GM12878 (cell line): Measurements from ENCODE around the gene IDI1. TPM values are rescaled to one million over a fixed set of nuclear protein-coding genes. Genes with fewer than 3 reads are reported as not detected.

ENCODE experiments used
- ATAC-seq: fragments of 200-7000 bp; cut with Tn5 transposase; 3 replicates; pipeline ENCODE4 v1.9.1; 2020; ENCODE audit warnings: mild to moderate bottlenecking, moderate library complexity
- BruUV-seq: library from RNA; stranded (reverse); fragments of 400-500 nt; replicated peaks from 2 replicates; lab custom pipeline; 2021; lab: Mats Ljungman, UMichigan
- CTCF ChIA-PET: fragments of 300-600 bp; sonication (Branson Sonifier 250); formaldehyde crosslinking; extraction: SDS; loops from one replicate; lab custom pipeline; 2021; ENCODE audit warnings: inconsistent platforms; lab: Yijun Ruan, JAX
- POLR2A ChIA-PET: fragments of 350-600 bp; formaldehyde crosslinking; extraction: SDS; loops from one replicate; lab custom pipeline; 2021; ENCODE audit warnings: inconsistent platforms; lab: Charles Lee
- RAD21 ChIA-PET: fragments of 300-600 bp; sonication (Branson Sonifier 250); formaldehyde crosslinking; loops from one replicate; lab custom pipeline; 2023; ENCODE audit warnings: antibody characterized with exemption; ENCODE audit not compliant: unreplicated experiment; lab: Charles Lee
- SMC1A ChIA-PET: fragments of 300-600 bp; sonication (Branson Sonifier 250); formaldehyde crosslinking; loops from one replicate; lab custom pipeline; 2023; ENCODE audit not compliant: unreplicated experiment, uncharacterized antibody; lab: Charles Lee
- DNase-seq: peaks from one replicate; pipeline ENCODE4 v3.0.0-alpha.2; 2011; ENCODE audit warnings: low read depth, low spot score
- FAIRE-seq: peaks from 3 replicates; lab custom pipeline; 2011; peaks lifted over from hg19 to GRCh38; lab: Jason Lieb, UNC
- H2AFZ ChIP-seq: 2 replicates; pipeline ENCODE4 v1.6.0; 2011; ENCODE audit warnings: low read depth, low read length, control low read depth; ENCODE audit not compliant: control insufficient read depth
- H3K27ac ChIP-seq: 2 replicates; pipeline ENCODE4 v1.5.1; 2011; ENCODE audit warnings: control low read depth; ENCODE audit not compliant: control insufficient read depth, insufficient read depth
- H3K27me3 ChIP-seq, 2 experiments: replicated peaks in 1 of 2; 2 replicates each; pipeline versions ENCODE4 v1.6.0 to v1.6.1; 2011; ENCODE audit warnings: low read length in 1 of 2; ENCODE audit not compliant: control insufficient read depth in 2 of 2, insufficient read depth in 2 of 2
- H3K36me3 ChIP-seq, 2 experiments: 2 replicates each; pipeline ENCODE4 v1.5.1; 2011; ENCODE audit warnings: low read length in 1 of 2; ENCODE audit not compliant: control insufficient read depth in 2 of 2, insufficient read depth in 2 of 2
- H3K4me1 ChIP-seq: 2 replicates; pipeline ENCODE4 v1.6.1; 2011; ENCODE audit warnings: mild to moderate bottlenecking, low read length, moderate library complexity, mixed read lengths; ENCODE audit not compliant: control insufficient read depth, insufficient read depth
- H3K4me2 ChIP-seq: 2 replicates; pipeline ENCODE4 v1.6.0; 2011; ENCODE audit warnings: control low read depth; ENCODE audit not compliant: control insufficient read depth, insufficient read depth
- H3K4me3 ChIP-seq: fragments of 200-600 bp; sonication (generic); 2 replicates; pipeline ENCODE4 v1.5.1; 2016
- H3K79me2 ChIP-seq: 2 replicates; pipeline ENCODE4 v1.6.0; 2011; ENCODE audit warnings: low read length; ENCODE audit not compliant: control insufficient read depth, insufficient read depth
- H3K9ac ChIP-seq: 2 replicates; pipeline ENCODE4 v1.8.0; 2011; ENCODE audit warnings: low read length, control low read depth, mixed read lengths; ENCODE audit not compliant: control insufficient read depth, insufficient read depth
- H3K9me3 ChIP-seq: replicated peaks from 3 replicates; pipeline ENCODE4 v1.5.1; 2011; ENCODE audit warnings: mild to moderate bottlenecking, low read length; ENCODE audit not compliant: control insufficient read depth, insufficient read depth
- H4K20me1 ChIP-seq: 2 replicates; pipeline ENCODE4 v1.6.0; 2011; ENCODE audit not compliant: control insufficient read depth, insufficient read depth
- ATF7 ChIP-seq: fragments of 450-650 bp; IDR thresholded peaks from 2 replicates; pipeline ENCODE4 v1.6.1; 2016; ENCODE audit warnings: low read depth, mild to moderate bottlenecking
- BHLHE40 ChIP-seq, 2 experiments: fragments of 450-650 bp in 1 of 2; IDR thresholded peaks; 2 replicates each; pipeline ENCODE4 v1.6.1; 2011 to 2017; ENCODE audit warnings: low read depth in 2 of 2, borderline replicate concordance in 1 of 2, improper control_type of control experiment in 1 of 2, low read length in 1 of 2, mild to moderate bottlenecking in 1 of 2
- CBX5 ChIP-seq: sonication (generic); IDR thresholded peaks from 2 replicates; pipeline ENCODE4 v1.6.1; 2016; ENCODE audit warnings: low read depth, moderate library complexity, mild to moderate bottlenecking, inconsistent platforms
- EGR1 ChIP-seq, 2 experiments: IDR thresholded peaks; 1 replicate in 1 of 2; 2 replicates in 1 of 2; pipeline ENCODE4 v1.6.1; 2011 to 2012; ENCODE audit warnings: low read depth in 2 of 2, low read length in 2 of 2, borderline replicate concordance in 1 of 2, mild to moderate bottlenecking in 1 of 2, moderate library complexity in 1 of 2
- HDAC2 ChIP-seq: fragments of 200-600 bp; sonication (generic); IDR thresholded peaks from 2 replicates; pipeline ENCODE4 v1.6.1; 2017
- NFXL1 ChIP-seq: fragments of 450-650 bp; IDR thresholded peaks from 2 replicates; pipeline ENCODE4 v1.6.1; 2017; ENCODE audit warnings: antibody characterized with exemption, mild to moderate bottlenecking, borderline replicate concordance
- RAD51 ChIP-seq: fragments of 450-650 bp; IDR thresholded peaks from 2 replicates; pipeline ENCODE4 v1.6.1; 2016; ENCODE audit warnings: moderate library complexity, mild to moderate bottlenecking, inconsistent platforms
- RELA ChIP-seq: fragments of 450-650 bp; IDR thresholded peaks from 2 replicates; pipeline ENCODE4 v1.8.0; 2014; ENCODE audit warnings: borderline replicate concordance; ENCODE audit not compliant: partially characterized antibody
- REST ChIP-seq: IDR thresholded peaks from 2 replicates; pipeline ENCODE4 v1.6.1; 2012; ENCODE audit warnings: mild to moderate bottlenecking, low read depth, low read length
- SKIL ChIP-seq: fragments of 450-650 bp; IDR thresholded peaks from 2 replicates; pipeline ENCODE4 v1.6.1; 2017; ENCODE audit warnings: mild to moderate bottlenecking, low read depth, inconsistent platforms; ENCODE audit not compliant: poor library complexity, severe bottlenecking
- SUPT20H ChIP-seq: IDR thresholded peaks from 2 replicates; pipeline ENCODE4 v1.6.1; 2011; ENCODE audit warnings: low read depth, mild to moderate bottlenecking, low read length, moderate library complexity, borderline replicate concordance; ENCODE audit not compliant: control insufficient read depth
- ZZZ3 ChIP-seq: IDR thresholded peaks from 2 replicates; pipeline ENCODE4 v1.6.1; 2011; ENCODE audit warnings: low read depth; ENCODE audit not compliant: control insufficient read depth, insufficient read length
- WGBS: methylation state at CpG from one replicate; pipeline ENCODE4 v1.1.6; 2016; ENCODE audit warnings: low lambda C conversion rate; ENCODE audit not compliant: insufficient replicate concordance, insufficient coverage; ENCODE audit errors: missing lambda C conversion rate; 5-methylcytosine and 5-hydroxymethylcytosine counted together
- in situ Hi-C: fragments of 300-500 bp; cut with MboI; formaldehyde crosslinking; loops from 9 replicates; pipeline ENCODE4 v1.14.3; 2018; ENCODE audit warnings: mixed read lengths
- intact Hi-C: fragments of 100-400 bp; cut with micrococcal nuclease; formaldehyde crosslinking; loops from one replicate; pipeline ENCODE4 v1.14.2; 2022; ENCODE audit not compliant: unreplicated experiment
- polyA plus RNA-seq, 11 experiments: library from polyadenylated mRNA; depleted of rRNA in 4 of 11; unstranded in 6 of 11; stranded (reverse) in 5 of 11; fragments of >200 nt; fragmentation: Nextera tagmentation in 4 of 11; fragmentation: Illumina TruSeq in 1 of 11; extraction: Ambion mirVana in 4 of 11; extraction: Trizol in 1 of 11; gene quantifications; 1 replicate in 1 of 11; 2 replicates in 10 of 11; pipeline versions ENCODE4 v1.2.1 to v1.2.3, GENCODE V29; 2011 to 2016; ENCODE audit warnings: inconsistent platforms in 2 of 11, missing spikeins in 2 of 11, low read depth in 1 of 11
- total RNA-seq, 4 experiments: library from RNA; depleted of rRNA in 3 of 4; stranded (reverse); fragments of >200 nt in 3 of 4; fragmentation: Illumina TruSeq in 1 of 4; extraction: Trizol in 1 of 4; gene quantifications; 2 replicates each; pipeline versions ENCODE4 v1.2.1 to v1.2.3, GENCODE V29; 2013 to 2021
- TF ChIP-seq, protein P1 (sequence below): fragments of 450-650 bp; IDR thresholded peaks from 2 replicates; pipeline ENCODE4 v1.6.1; 2014; ENCODE audit warnings: mild to moderate bottlenecking
- TF ChIP-seq, protein P2 (sequence below), 3 experiments: IDR thresholded peaks in 2 of 3; conservative IDR thresholded peaks in 1 of 3; 2 replicates each; pipeline ENCODE4 v1.5.1; 2011; ENCODE audit warnings: low read depth in 3 of 3, low read length in 3 of 3, mild to moderate bottlenecking in 3 of 3, control low read depth in 2 of 3, moderate library complexity in 2 of 3, inconsistent platforms in 1 of 3, mixed read lengths in 1 of 3; ENCODE audit not compliant: control insufficient read depth in 2 of 3, insufficient read depth in 1 of 3; ENCODE audit errors: extremely low read depth in 1 of 3

The IDI1 gene
- total and polyA plus RNA-seq, 10 of the 15 experiments (the other 5 are each of a cell fraction or from before 2014, with no cell fraction given) = 85.5 to 223 (median 157) TPM

GRCh38 chr10:1059902-1060301 is 11.0 kb upstream of the IDI1 start:
- intact Hi-C loops (no loop called here), in situ Hi-C loops (no loop called here)
- POLR2A ChIA-PET = interaction anchor here (1.1 to 1.8 kb wide), 2 partner anchors 10 to 12 kb away, joined by 5 to 7 read pairs; partner anchors contain the start of gene IDI1
- RAD21 ChIA-PET = no interaction called here
- no peak overlapping the region for H3K4me2 ChIP-seq
- H3K9ac ChIP-seq = no peak overlapping the region
- H3K4me1 ChIP-seq = peaks cover 18% of the 10 kb centered on the region
- no peak overlapping the region for H3K27ac ChIP-seq
- no peak overlapping the region for H3K4me3 ChIP-seq
- SMC1A ChIA-PET = no interaction called here
- no TSS peak for BruUV-seq
- DNase-seq (no peak), ATAC-seq (no peak), FAIRE-seq (no peak)
- H3K27me3 ChIP-seq = no peaks in the 10 kb centered on the region
- H3K36me3 ChIP-seq = peaks cover 0 to 10% of the 10 kb centered on the region in 2 experiments; a peak in 1 of 4 replicates
- CTCF ChIA-PET = interaction anchor here (1.2 kb wide), 1 partner anchor 13 kb away, joined by 4 read pairs; no protein-coding TSS in a partner anchor
- peaks cover 61% of the 10 kb centered on the region for H3K79me2 ChIP-seq
- H2AFZ ChIP-seq = no peak overlapping the region
- no peaks in the 10 kb centered on the region for H4K20me1 ChIP-seq
- 80% methylated on average over 8 of the region's 8 CpGs for WGBS
- no peaks in the 10 kb centered on the region for H3K9me3 ChIP-seq
- TF ChIP-seq SKIL = no peak
- TF ChIP-seq BHLHE40 (IDR thresholded peaks at IDR 0.05; ENCODE audit: borderline replicate concordance in 1 of 2, low read depth in 2 of 2, low read length in 1 of 2) = no peak
- no peak for TF ChIP-seq ZZZ3
- no peak for TF ChIP-seq CBX5
- no peak for TF ChIP-seq RAD51
- TF ChIP-seq RELA = no peak
- TF ChIP-seq REST = no peak
- no peak for TF ChIP-seq HDAC2
- TF ChIP-seq ATF7 = no peak
- TF ChIP-seq, protein P1, sequence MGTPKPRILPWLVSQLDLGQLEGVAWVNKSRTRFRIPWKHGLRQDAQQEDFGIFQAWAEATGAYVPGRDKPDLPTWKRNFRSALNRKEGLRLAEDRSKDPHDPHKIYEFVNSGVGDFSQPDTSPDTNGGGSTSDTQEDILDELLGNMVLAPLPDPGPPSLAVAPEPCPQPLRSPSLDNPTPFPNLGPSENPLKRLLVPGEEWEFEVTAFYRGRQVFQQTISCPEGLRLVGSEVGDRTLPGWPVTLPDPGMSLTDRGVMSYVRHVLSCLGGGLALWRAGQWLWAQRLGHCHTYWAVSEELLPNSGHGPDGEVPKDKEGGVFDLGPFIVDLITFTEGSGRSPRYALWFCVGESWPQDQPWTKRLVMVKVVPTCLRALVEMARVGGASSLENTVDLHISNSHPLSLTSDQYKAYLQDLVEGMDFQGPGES = no peak
- no peak for TF ChIP-seq NFXL1
- TF ChIP-seq EGR1 (IDR thresholded peaks at IDR 0.05; ENCODE audit: borderline replicate concordance in 1 of 2, low read depth in 2 of 2, low read length in 2 of 2) = no peak
- TF ChIP-seq SUPT20H = no peak
- TF ChIP-seq, protein P2, sequence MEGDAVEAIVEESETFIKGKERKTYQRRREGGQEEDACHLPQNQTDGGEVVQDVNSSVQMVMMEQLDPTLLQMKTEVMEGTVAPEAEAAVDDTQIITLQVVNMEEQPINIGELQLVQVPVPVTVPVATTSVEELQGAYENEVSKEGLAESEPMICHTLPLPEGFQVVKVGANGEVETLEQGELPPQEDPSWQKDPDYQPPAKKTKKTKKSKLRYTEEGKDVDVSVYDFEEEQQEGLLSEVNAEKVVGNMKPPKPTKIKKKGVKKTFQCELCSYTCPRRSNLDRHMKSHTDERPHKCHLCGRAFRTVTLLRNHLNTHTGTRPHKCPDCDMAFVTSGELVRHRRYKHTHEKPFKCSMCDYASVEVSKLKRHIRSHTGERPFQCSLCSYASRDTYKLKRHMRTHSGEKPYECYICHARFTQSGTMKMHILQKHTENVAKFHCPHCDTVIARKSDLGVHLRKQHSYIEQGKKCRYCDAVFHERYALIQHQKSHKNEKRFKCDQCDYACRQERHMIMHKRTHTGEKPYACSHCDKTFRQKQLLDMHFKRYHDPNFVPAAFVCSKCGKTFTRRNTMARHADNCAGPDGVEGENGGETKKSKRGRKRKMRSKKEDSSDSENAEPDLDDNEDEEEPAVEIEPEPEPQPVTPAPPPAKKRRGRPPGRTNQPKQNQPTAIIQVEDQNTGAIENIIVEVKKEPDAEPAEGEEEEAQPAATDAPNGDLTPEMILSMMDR (IDR thresholded peaks at IDR 0.05 in 2 of 3, conservative IDR thresholded peaks at IDR 0.05 in 1 of 3; ENCODE audit: control insufficient read depth in 2 of 3, extremely low read depth in 1 of 3, insufficient read depth in 1 of 3, low read depth in 3 of 3, low read length in 3 of 3) = no peak
